Testis (tissue), 3 donors: Measurements from ENCODE around the gene BAZ1B. TPM values are rescaled to one million over a fixed set of nuclear protein-coding genes. Genes with fewer than 3 reads are reported as not detected.

Experiments used
- DNase-seq: peaks from one replicate; pipeline ENCODE4 v3.0.0-alpha.2; 2019
- H3K27ac ChIP-seq, 2 donors: fragments of 200-600 bp; sonication (generic); one replicate each; pipeline ENCODE4 v1.5.1; 2019
- H3K27me3 ChIP-seq: fragments of 200-600 bp; sonication (generic); one replicate; pipeline ENCODE4 v1.5.1; 2019
- H3K36me3 ChIP-seq: fragments of 200-600 bp; sonication (generic); one replicate; pipeline ENCODE4 v1.5.1; 2017; ENCODE audit warnings: low read depth; ENCODE audit errors: missing control alignments
- H3K4me1 ChIP-seq: fragments of 200-600 bp; sonication (generic); one replicate; pipeline ENCODE4 v1.5.1; 2019
- H3K4me3 ChIP-seq, 2 donors: fragments of 200-600 bp; sonication (generic); one replicate each; pipeline ENCODE4 v1.5.1; 2017 to 2019
- H3K9me3 ChIP-seq: fragments of 200-600 bp; sonication (generic); one replicate; pipeline ENCODE4 v1.5.1; 2017
- POLR2A ChIP-seq: fragments of 450-650 bp; IDR thresholded peaks from one replicate; pipeline ENCODE4 v1.6.1; 2017; ENCODE audit warnings: antibody characterized with exemption, mild to moderate bottlenecking, moderate library complexity
- WGBS, 2 donors: methylation state at CpG; one replicate each; pipeline ENCODE4 v1.1.5; 2018; 5-methylcytosine and 5-hydroxymethylcytosine counted together
- intact Hi-C: fragments of 100-400 bp; cut with DNase I; formaldehyde crosslinking; loops from one replicate; pipeline ENCODE4 v1.15.1; 2023; ENCODE audit warnings: low total_unique reads
- polyA plus RNA-seq: library from polyadenylated mRNA; stranded (reverse); fragments of 350-450 nt; fragmentation: Illumina TruSeq; extraction: RNeasy Lipid Tissue Mini Kit (QIAGEN cat#74804); gene quantifications from one replicate; pipeline ENCODE4 v1.2.3, GENCODE V29; 2014; ENCODE audit warnings: low read depth, low replicate concordance; ENCODE audit not compliant: insufficient read depth
- total RNA-seq, 2 donors: library from RNA; depleted of rRNA; stranded (reverse); fragments of >200 nt; gene quantifications; one replicate each; pipeline ENCODE4 v1.2.3, GENCODE V29; 2016
- TF ChIP-seq, protein P1 (sequence below), 3 experiments: fragments of 450-650 bp in 2 of 3; fragments of 200-600 bp in 1 of 3; sonication (generic) in 1 of 3; IDR thresholded peaks; one replicate each; pipeline ENCODE4 v1.5.1; 2016 to 2019; ENCODE audit warnings: antibody characterized with exemption in 3 of 3, mild to moderate bottlenecking in 2 of 3, moderate library complexity in 1 of 3

Gene BAZ1B
- total and polyA plus RNA-seq, 3 donors from 2014 or later, result 30.8 to 72.8 (median 59.4) TPM

DNA sequence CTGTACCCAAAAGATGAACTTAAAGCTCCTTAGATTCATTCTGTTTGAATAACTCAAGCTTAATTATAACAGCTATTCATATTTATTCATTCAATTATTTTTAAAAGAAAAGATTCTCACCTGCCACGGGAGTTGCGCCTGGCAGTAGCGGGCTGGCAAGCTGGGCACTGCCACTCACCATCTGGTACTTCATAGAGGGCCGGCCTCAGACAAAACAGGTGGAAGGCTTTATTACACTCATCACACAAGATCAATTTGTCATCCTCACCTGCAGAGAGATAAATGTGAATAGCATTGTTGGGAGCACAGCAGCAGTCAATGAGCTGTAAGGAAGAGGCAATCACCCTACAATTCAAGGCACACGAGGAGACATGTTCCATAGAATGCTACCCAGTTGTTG lies 72.7 kb downstream of the BAZ1B start:
- intact Hi-C loops, result no loop called here
- H3K9me3 ChIP-seq, result no peaks in the 10 kb centered on the region
- H3K27ac ChIP-seq, result no peak overlapping the region
- no peak for TF ChIP-seq POLR2A
- TF ChIP-seq, protein P1, sequence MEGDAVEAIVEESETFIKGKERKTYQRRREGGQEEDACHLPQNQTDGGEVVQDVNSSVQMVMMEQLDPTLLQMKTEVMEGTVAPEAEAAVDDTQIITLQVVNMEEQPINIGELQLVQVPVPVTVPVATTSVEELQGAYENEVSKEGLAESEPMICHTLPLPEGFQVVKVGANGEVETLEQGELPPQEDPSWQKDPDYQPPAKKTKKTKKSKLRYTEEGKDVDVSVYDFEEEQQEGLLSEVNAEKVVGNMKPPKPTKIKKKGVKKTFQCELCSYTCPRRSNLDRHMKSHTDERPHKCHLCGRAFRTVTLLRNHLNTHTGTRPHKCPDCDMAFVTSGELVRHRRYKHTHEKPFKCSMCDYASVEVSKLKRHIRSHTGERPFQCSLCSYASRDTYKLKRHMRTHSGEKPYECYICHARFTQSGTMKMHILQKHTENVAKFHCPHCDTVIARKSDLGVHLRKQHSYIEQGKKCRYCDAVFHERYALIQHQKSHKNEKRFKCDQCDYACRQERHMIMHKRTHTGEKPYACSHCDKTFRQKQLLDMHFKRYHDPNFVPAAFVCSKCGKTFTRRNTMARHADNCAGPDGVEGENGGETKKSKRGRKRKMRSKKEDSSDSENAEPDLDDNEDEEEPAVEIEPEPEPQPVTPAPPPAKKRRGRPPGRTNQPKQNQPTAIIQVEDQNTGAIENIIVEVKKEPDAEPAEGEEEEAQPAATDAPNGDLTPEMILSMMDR (IDR thresholded peaks at IDR 0.05), result no peak
- no peaks in the 10 kb centered on the region for H3K27me3 ChIP-seq
- H3K4me3 ChIP-seq, result no peak overlapping the region
- WGBS, 2 donors, result 91 to 93% methylated on average over 5 of the region's 5 CpGs
- no peaks in the 10 kb centered on the region for H3K4me1 ChIP-seq
- H3K36me3 ChIP-seq, result no peaks in the 10 kb centered on the region
- DNase-seq, result no peak

GRCh38 chr7:73448609-73449008 lies 73.5 kb downstream of the BAZ1B start:
- H3K27ac ChIP-seq, result no peak overlapping the region
- H3K4me3 ChIP-seq, result no peak overlapping the region
- no peaks in the 10 kb centered on the region for H3K27me3 ChIP-seq
- DNase-seq, result no peak
- no peaks in the 10 kb centered on the region for H3K36me3 ChIP-seq
- no peaks in the 10 kb centered on the region for H3K9me3 ChIP-seq
- whole genome bisulfite sequencing, 2 donors, result 78 to 79% methylated on average over 4 of the region's 4 CpGs
- TF ChIP-seq, protein P1 (IDR thresholded peaks at IDR 0.05), result no peak
- TF ChIP-seq POLR2A, result no peak
- intact Hi-C loops, result no loop called here
- no peaks in the 10 kb centered on the region for H3K4me1 ChIP-seq

GRCh38 chr7:73447121-73447733 lies 74.9 kb downstream of the BAZ1B start:
- Histone ChIP-seq H3K9me3 (no peaks in the 10 kb centered on the region), H3K27me3 (no peaks in the 10 kb centered on the region), H3K27ac (no peak overlapping the region), H3K4me1 (no peaks in the 10 kb centered on the region), H3K4me3 (no peak overlapping the region), H3K36me3 (no peaks in the 10 kb centered on the region)
- 88 to 96% methylated on average over 5 of the region's 5 CpGs for WGBS, 2 donors
- intact Hi-C loops, result no loop called here
- DNase-seq, result no peak
- TF ChIP-seq, protein P1 (IDR thresholded peaks at IDR 0.05), result no peak
- TF ChIP-seq POLR2A, result no peak

GRCh38 chr7:73446682-73447081 lies 75.4 kb downstream of the BAZ1B start:
- H3K9me3 ChIP-seq, result no peaks in the 10 kb centered on the region
- H3K27me3 ChIP-seq, result no peaks in the 10 kb centered on the region
- DNase-seq, result no peak
- H3K4me3 ChIP-seq, result no peak overlapping the region
- no peak overlapping the region for H3K27ac ChIP-seq
- H3K4me1 ChIP-seq, result no peaks in the 10 kb centered on the region
- TF ChIP-seq, protein P1 (IDR thresholded peaks at IDR 0.05), result no peak
- TF ChIP-seq POLR2A, result no peak
- 54 to 64% methylated on average over 4 of the region's 4 CpGs for WGBS, 2 donors
- intact Hi-C loops, result no loop called here
- no peaks in the 10 kb centered on the region for H3K36me3 ChIP-seq

DNA sequence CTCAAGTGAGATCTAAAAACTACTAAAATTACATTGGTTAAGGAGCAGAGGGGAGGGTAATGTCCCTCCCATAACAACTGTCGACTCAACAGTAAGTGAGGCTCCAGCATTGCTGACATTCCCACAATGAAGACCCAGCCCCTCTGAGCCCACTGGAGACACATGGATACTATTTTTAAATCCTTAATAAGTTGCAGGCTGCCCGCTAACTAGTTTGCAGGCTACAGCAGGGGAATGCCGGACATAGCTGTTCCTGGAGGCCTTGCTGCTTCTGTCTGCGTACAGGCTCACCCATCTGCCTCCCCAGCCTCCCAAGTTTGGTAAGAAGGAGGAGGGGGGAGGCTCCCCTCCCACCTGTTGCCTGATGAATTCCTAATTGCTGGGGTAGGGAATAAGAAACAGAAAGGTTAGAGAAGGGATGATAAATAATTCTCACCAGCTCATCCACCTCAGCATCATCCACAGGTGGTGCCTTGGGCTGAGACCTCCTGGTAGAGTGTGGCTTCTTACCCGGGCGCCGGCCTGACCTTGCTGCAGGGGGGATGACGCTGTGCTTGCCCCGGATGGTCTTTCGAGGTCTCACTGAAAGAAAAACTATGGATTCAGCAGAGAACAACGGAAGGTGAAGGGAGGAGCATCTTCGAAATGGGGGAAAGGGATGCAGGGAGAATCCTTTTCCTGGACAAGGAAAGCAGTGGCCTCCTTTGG lies 78.4 kb downstream of the BAZ1B start:
- H3K4me1 ChIP-seq, result no peaks in the 10 kb centered on the region
- H3K4me3 ChIP-seq, result no peak overlapping the region
- peak; percentile 14 for DNase-seq
- no peak for TF ChIP-seq POLR2A
- TF ChIP-seq, protein P1 (IDR thresholded peaks at IDR 0.05), result no peak
- H3K27me3 ChIP-seq, result no peaks in the 10 kb centered on the region
- intact Hi-C loops, result no loop called here
- no peaks in the 10 kb centered on the region for H3K36me3 ChIP-seq
- no peak overlapping the region for H3K27ac ChIP-seq
- H3K9me3 ChIP-seq, result no peaks in the 10 kb centered on the region
- WGBS, 2 donors, result 86 to 87% methylated on average over 12 of the region's 12 CpGs
